Left ventricle myocardium inferior (tissue), 1 donor: ENCODE results near the gene PSIP1. TPM values are rescaled to one million over a fixed set of nuclear protein-coding genes. Genes with fewer than 3 reads are reported as not detected.

Experiments
- DNase-seq: peaks from one replicate; pipeline ENCODE4 v3.0.0-alpha.2; 2020
- H3K27ac ChIP-seq: fragments of 200-600 bp; replicated peaks from 2 replicates; pipeline ENCODE4 v1.8.0; 2021
- H3K27me3 ChIP-seq: fragments of 200-600 bp; 2 replicates; pipeline ENCODE4 v1.8.0; 2021; ENCODE audit warnings: low read depth
- H3K36me3 ChIP-seq: fragments of 200-600 bp; 2 replicates; pipeline ENCODE4 v1.8.0; 2021
- H3K4me1 ChIP-seq: fragments of 200-600 bp; 2 replicates; pipeline ENCODE4 v1.8.0; 2021
- H3K4me3 ChIP-seq: fragments of 200-600 bp; 2 replicates; pipeline ENCODE4 v1.8.0; 2021; ENCODE audit warnings: mild to moderate bottlenecking, moderate library complexity
- H3K9me3 ChIP-seq: fragments of 200-600 bp; replicated peaks from 2 replicates; pipeline ENCODE4 v1.8.0; 2021
- intact Hi-C: fragments of 100-400 bp; cut with micrococcal nuclease; formaldehyde crosslinking; loops from one replicate; pipeline ENCODE4 v1.11.0; 2022
- long read RNA-seq: library from polyadenylated mRNA; unstranded; transcript quantifications from one replicate; pipeline ENCODE4 v2.0.0, GENCODE V29; 2021
- total RNA-seq: library from RNA; stranded (reverse); fragmentation: NEBNext Ultra II Directional; extraction: Animal tissue kit (Norgen Biotek cat#: 25700); gene quantifications from one replicate; pipeline ENCODE4 v1.2.1, GENCODE V29; 2021
- TF ChIP-seq, protein P1 (sequence below): fragments of 200-600 bp; IDR thresholded peaks from 2 replicates; pipeline ENCODE4 v1.8.0; 2021; ENCODE audit warnings: antibody characterized with exemption, mild to moderate bottlenecking, borderline replicate concordance
- donor health status: DM: no; HTN: yes; CAD: no; lungs with severe emphysema.

PSIP1 gene
- 22.5 TPM for total RNA-seq
- long read RNA-seq, transcript PSIP1-203 (16 exons, 3,391 nt): minor isoform, 12 of 55 reads
- long read RNA-seq, transcript PSIP1-204 (16 exons, 3,364 nt): major isoform, 27 of 55 reads
- long read RNA-seq, partial matches to known transcripts: 5 of 55 reads
- long read RNA-seq, other reads (novel, unspliced or antisense): 9 of 55 reads

DNA sequence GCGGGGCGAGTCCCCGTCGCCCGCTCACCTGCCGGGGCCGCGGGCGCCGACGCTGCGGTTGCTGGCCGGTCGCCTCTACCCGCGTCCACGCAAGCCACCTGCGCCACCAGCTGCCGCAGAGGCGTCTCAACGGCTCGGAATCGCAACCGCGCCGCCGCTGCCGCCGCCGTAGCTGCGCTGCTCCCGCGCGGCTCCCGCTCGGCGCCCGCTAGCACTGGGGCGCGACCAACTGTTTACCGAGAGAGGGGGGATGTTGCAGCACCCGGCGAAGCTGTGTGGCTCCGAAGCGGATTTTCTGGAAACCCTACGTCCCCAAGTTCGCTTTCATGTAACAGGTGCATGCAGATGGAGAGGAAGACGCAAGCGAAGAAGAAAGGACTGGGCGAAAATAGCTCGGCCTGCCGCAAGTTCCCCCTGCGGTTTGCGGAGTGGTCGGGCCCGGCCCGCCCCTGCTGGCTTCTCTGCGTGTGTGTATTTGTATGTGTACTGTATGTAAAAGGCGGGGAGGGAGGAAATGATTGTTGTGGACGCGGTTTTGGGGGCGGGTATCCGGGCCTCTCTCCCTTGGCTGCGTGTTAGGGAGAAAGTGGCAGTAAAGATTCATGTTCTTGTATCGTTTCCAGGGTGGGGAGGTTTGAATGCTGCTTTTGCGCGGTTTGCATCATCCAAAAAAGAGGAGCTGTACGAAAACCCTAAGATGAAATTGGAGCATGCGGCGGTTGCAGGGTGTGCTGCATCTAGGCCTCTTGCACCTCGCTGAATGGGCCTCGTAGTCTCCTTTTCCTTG is at the start of gene PSIP1:
TSS of gene PSIP1 (minus strand) at position 182 of the 787 bp plus-strand sequence. CDS start 782 bp downstream, outside the sequence.
- Histone ChIP-seq H3K4me1 (peaks cover 33% of the 10 kb centered on the region), H3K27ac (peak within 1 kb of the TSS; percentile 85), H3K4me3 (peak within 1 kb of the TSS; percentile 84), H3K27me3 (no peaks in the 10 kb centered on the region), H3K36me3 (peaks cover 17% of the 10 kb centered on the region), H3K9me3 (no peaks in the 10 kb centered on the region)
- peak; percentile 77 for DNase-seq
- TF ChIP-seq, protein P1, sequence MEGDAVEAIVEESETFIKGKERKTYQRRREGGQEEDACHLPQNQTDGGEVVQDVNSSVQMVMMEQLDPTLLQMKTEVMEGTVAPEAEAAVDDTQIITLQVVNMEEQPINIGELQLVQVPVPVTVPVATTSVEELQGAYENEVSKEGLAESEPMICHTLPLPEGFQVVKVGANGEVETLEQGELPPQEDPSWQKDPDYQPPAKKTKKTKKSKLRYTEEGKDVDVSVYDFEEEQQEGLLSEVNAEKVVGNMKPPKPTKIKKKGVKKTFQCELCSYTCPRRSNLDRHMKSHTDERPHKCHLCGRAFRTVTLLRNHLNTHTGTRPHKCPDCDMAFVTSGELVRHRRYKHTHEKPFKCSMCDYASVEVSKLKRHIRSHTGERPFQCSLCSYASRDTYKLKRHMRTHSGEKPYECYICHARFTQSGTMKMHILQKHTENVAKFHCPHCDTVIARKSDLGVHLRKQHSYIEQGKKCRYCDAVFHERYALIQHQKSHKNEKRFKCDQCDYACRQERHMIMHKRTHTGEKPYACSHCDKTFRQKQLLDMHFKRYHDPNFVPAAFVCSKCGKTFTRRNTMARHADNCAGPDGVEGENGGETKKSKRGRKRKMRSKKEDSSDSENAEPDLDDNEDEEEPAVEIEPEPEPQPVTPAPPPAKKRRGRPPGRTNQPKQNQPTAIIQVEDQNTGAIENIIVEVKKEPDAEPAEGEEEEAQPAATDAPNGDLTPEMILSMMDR: peak; percentile 35
- intact Hi-C loops: no loop called here

DNA sequence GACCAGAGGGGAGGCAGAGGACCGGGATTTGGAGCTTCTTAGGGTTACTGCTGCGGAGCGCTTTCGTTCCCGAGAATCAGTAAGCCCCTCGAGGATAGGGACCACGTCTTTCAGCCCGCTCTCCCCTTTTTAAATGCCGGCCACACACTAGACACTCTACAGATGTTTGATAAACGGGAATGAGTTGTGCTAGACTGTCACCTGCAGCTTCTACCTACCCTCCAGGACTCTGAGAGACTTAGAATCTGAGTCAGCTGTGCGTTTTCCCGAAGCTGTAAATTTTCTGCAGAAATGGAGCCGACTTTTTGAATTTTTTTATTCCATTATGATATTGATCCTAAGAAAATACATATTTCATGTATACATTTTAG is 42.7 kb upstream of the PSIP1 start:
- H3K9me3 ChIP-seq: no peaks in the 10 kb centered on the region
- H3K36me3 ChIP-seq: no peaks in the 10 kb centered on the region
- H3K27me3 ChIP-seq: no peaks in the 10 kb centered on the region
- DNase-seq: no peak
- H3K4me1 ChIP-seq: peaks cover 17% of the 10 kb centered on the region
- H3K27ac ChIP-seq: peak overlapping the region; percentile 90
- H3K4me3 ChIP-seq: peak overlapping the region; percentile 82
- intact Hi-C loops: no loop called here
- TF ChIP-seq, protein P1: no peak

DNA sequence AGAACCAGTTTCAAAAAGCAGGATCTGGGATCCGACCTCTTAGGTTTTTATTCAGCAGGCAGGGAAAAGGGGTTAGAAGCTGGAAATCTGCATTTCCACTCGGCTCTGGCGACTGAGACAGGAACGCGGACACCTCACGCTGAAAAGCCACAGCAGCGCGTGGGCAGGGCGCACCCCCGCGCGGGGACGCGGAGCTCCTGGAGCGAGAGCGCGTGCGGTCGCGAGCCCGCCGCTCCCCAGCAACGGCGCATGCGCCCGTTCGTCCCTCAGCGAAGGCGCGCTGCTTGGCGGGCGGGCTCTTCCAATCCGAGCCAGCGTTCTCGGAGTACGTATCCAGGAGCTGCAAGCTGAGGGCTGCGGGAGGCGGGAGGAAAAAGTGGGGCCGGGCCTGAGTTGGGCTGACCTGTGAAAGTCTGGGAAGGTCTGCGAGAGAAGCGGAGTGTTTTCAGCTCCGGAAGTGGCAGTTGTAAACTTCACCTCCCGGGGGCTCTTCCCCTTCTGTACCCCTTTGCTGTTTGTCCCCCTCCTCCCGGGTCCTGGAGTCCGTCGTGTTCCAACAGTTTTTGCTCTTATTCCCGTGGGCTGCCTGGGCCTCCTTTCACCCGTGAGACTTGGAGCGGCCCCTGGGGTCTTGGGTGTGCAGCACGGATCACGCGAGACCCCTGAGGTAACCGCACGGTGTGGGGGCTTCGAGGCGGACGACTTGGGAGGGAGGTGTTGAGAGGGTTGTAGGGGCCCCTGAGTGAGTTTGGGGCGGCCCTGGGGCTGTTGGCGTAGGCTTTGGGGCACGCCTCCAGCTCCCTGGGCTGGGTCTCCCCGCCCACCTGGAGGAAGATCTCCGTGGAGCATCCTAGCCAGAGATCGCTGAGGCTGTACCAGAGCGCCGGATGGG is 42.1 kb upstream of the PSIP1 start, which contains the start of gene CCDC171:
TSS of gene CCDC171 (plus strand) at position 408 of the 892 bp plus-strand sequence. CDS start 11,046 bp downstream, outside the sequence.
- Histone ChIP-seq H3K4me1 (peaks cover 17% of the 10 kb centered on the region), H3K27me3 (no peaks in the 10 kb centered on the region), H3K36me3 (no peaks in the 10 kb centered on the region), H3K4me3 (peak within 1 kb of the TSS; percentile 82), H3K27ac (peak within 1 kb of the TSS; percentile 90), H3K9me3 (no peaks in the 10 kb centered on the region)
- intact Hi-C loops: no loop called here
- peak; percentile 91 for DNase-seq
- TF ChIP-seq, protein P1: no peak

DNA sequence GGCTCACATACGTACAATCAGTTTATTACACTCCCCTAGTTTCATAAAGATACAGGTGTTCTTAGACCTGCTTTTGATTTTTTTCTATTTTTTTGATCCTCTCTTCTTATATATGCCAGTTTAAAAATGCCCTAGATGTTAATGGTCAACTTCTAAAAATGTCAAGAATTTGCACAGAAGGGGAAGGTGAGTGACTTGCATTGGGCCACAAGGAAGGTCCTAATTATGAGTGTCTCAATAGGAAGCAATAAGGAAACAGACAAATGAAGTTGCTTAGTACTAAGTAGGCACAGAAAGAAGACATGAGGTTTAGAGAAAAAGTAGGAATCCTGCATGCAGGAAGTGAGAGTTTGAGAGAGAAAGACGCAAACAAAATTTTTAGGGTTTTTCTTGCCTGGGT is 38.8 kb upstream of the PSIP1 start:
- DNase-seq: no peak
- TF ChIP-seq, protein P1: no peak
- H3K4me3 ChIP-seq: no peak overlapping the region
- peaks cover 17% of the 10 kb centered on the region for H3K4me1 ChIP-seq
- H3K9me3 ChIP-seq: no peaks in the 10 kb centered on the region
- H3K27me3 ChIP-seq: no peaks in the 10 kb centered on the region
- intact Hi-C loops: no loop called here
- no peaks in the 10 kb centered on the region for H3K36me3 ChIP-seq
- no peak overlapping the region for H3K27ac ChIP-seq
